ENCODE data around the gene MGRN1. TPM values are rescaled to one million over a fixed set of nuclear protein-coding genes. Genes with fewer than 3 reads are reported as not detected.

MGRN1 gene
- total and polyA plus RNA-seq, 2 of the 13 experiments (the other 11 are each of a cell fraction or from before 2014, with no cell fraction given) = 11.9 to 12.6 TPM

- TF ChIP-seq ZNF687 (CRISPR knock-in tag; IDR thresholded peaks at IDR 0.05) = peak; percentile 81
- peak; percentile 59; the same call in 1 of the 2 replicates for TF ChIP-seq SALL1 (CRISPR knock-in tag; IDR thresholded peaks at IDR 0.05)
- no peak for TF ChIP-seq FOXA1 (IDR thresholded peaks at IDR 0.05)
- no peak for TF ChIP-seq FOXA1 (CRISPR knock-in tag; IDR thresholded peaks at IDR 0.05)
- TF ChIP-seq ATF7-NPFF (CRISPR knock-in tag; IDR thresholded peaks at IDR 0.05; ENCODE audit: low read depth) = 0 out of 2 replicates have a peak, but pooled peaks have one; percentile 37
- TF ChIP-seq ZEB1 (IDR thresholded peaks at IDR 0.05; ENCODE audit: insufficient replicate concordance, low read depth) = peak; percentile 71
- TF ChIP-seq, protein P1, sequence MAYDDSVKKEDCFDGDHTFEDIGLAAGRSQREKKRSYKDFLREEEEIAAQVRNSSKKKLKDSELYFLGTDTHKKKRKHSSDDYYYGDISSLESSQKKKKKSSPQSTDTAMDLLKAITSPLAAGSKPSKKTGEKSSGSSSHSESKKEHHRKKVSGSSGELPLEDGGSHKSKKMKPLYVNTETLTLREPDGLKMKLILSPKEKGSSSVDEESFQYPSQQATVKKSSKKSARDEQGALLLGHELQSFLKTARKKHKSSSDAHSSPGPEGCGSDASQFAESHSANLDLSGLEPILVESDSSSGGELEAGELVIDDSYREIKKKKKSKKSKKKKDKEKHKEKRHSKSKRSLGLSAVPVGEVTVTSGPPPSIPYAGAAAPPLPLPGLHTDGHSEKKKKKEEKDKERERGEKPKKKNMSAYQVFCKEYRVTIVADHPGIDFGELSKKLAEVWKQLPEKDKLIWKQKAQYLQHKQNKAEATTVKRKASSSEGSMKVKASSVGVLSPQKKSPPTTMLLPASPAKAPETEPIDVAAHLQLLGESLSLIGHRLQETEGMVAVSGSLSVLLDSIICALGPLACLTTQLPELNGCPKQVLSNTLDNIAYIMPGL (CRISPR knock-in tag; IDR thresholded peaks at IDR 0.05; ENCODE audit: borderline replicate concordance in 1 of 2, low read depth in 1 of 2) = peak in 1 of 2 experiments; percentile 37; a peak in 1 of 4 replicates
- no peak for TF ChIP-seq ZNF816 (CRISPR knock-in tag; IDR thresholded peaks at IDR 0.05; ENCODE audit: borderline replicate concordance)
- no peak for TF ChIP-seq SYNCRIP (IDR thresholded peaks at IDR 0.05; ENCODE audit: insufficient read depth, low read depth, low read length)
- no peak for TF ChIP-seq NFRKB (IDR thresholded peaks at IDR 0.05)
- TF ChIP-seq, protein P2, sequence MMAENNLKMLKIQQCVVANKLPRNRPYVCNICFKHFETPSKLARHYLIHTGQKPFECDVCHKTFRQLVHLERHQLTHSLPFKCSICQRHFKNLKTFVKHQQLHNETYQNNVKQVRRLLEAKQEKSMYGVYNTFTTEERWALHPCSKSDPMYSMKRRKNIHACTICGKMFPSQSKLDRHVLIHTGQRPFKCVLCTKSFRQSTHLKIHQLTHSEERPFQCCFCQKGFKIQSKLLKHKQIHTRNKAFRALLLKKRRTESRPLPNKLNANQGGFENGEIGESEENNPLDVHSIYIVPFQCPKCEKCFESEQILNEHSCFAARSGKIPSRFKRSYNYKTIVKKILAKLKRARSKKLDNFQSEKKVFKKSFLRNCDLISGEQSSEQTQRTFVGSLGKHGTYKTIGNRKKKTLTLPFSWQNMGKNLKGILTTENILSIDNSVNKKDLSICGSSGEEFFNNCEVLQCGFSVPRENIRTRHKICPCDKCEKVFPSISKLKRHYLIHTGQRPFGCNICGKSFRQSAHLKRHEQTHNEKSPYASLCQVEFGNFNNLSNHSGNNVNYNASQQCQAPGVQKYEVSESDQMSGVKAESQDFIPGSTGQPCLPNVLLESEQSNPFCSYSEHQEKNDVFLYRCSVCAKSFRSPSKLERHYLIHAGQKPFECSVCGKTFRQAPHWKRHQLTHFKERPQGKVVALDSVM (CRISPR knock-in tag; IDR thresholded peaks at IDR 0.05) = no peak
- TF ChIP-seq, protein P3, sequence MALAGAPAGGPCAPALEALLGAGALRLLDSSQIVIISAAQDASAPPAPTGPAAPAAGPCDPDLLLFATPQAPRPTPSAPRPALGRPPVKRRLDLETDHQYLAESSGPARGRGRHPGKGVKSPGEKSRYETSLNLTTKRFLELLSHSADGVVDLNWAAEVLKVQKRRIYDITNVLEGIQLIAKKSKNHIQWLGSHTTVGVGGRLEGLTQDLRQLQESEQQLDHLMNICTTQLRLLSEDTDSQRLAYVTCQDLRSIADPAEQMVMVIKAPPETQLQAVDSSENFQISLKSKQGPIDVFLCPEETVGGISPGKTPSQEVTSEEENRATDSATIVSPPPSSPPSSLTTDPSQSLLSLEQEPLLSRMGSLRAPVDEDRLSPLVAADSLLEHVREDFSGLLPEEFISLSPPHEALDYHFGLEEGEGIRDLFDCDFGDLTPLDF (CRISPR knock-in tag; IDR thresholded peaks at IDR 0.05) = no peak
- no peak for TF ChIP-seq ZNF879 (CRISPR knock-in tag; IDR thresholded peaks at IDR 0.05)
- 0 out of 2 replicates have a peak, but pooled peaks have one; percentile 12 for TF ChIP-seq ZMYM4 (CRISPR knock-in tag; IDR thresholded peaks at IDR 0.05)
- TF ChIP-seq ZNF891 (CRISPR knock-in tag; IDR thresholded peaks at IDR 0.05) = 0 out of 2 replicates have a peak, but pooled peaks have one; percentile 77
- TF ChIP-seq EP300 (IDR thresholded peaks at IDR 0.05; ENCODE audit: low read depth in 2 of 2, low read length in 2 of 2) = peak in 1 of 2 experiments; percentile 19; a peak in 1 of 4 replicates
- TF ChIP-seq EP300 (CRISPR knock-in tag; IDR thresholded peaks at IDR 0.05; ENCODE audit: borderline replicate concordance) = no peak
- TF ChIP-seq ZNF354B (CRISPR knock-in tag; IDR thresholded peaks at IDR 0.05) = no peak
- TF ChIP-seq PAWR (CRISPR knock-in tag; IDR thresholded peaks at IDR 0.05; ENCODE audit: borderline replicate concordance) = no peak
- no peak for TF ChIP-seq MAFF (IDR thresholded peaks at IDR 0.05; ENCODE audit: low read depth, low read length)
These were observed 5.8 kb upstream of the MGRN1 start (continued) for GRCh38 chr16:4618645-4619418.

Measured in HepG2 (cell line).